ENCODE data around the gene PHF10.

PHF10 gene

DNA sequence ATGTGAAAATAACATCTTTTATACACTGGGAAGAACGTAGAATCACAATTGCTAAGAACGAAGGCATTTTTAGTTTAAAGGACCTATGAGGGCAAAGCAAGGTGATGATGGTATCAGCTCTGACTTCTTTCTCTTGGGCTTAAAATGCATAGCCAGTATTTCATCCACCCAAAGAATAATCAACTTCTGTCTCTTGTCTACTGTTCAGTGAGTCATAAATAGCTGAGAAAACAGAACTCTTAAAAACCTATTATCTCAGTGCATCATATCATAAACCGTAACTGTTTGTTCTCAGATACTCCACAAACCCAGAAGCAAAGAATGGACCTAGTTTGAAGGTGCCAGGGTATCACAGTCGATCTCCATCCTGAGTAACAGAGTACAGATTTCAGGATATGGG lies 5.2 kb downstream of the PHF10 start:
- peaks cover 5 to 71% of the 10 kb centered on the region in 2 donors for H3K36me3 ChIP-seq (replicated peaks in 1 of 2; ENCODE audit: control insufficient read depth in 2 of 2, insufficient read depth in 2 of 2, low read length in 2 of 2)
- H3K4me1 ChIP-seq (ENCODE audit: control insufficient read depth in 2 of 2, insufficient read depth in 1 of 2, low read depth in 1 of 2, low read length in 2 of 2): peaks cover 5 to 7% of the 10 kb centered on the region in 2 donors
- H3K27ac ChIP-seq (replicated peaks; ENCODE audit: low read length): no peak overlapping the region
- H4K8ac ChIP-seq (ENCODE audit: low read depth, low read length): no peak overlapping the region
- no peak overlapping the region for H3K18ac ChIP-seq (ENCODE audit: low read length)
- no peak overlapping the region for H2AFZ ChIP-seq (ENCODE audit: low read length)
- H3K9me3 ChIP-seq (replicated peaks in 1 of 2; ENCODE audit: control insufficient read depth in 2 of 2, insufficient read depth in 1 of 2, low read depth in 1 of 2, low read length in 2 of 2): no peaks in the 10 kb centered on the region
- no peak for DNase-seq (ENCODE audit: low spot score)
- H3K79me1 ChIP-seq (ENCODE audit: low read depth, low read length): peaks cover 7% of the 10 kb centered on the region
- no peak overlapping the region for H4K91ac ChIP-seq (ENCODE audit: low read depth, low read length, poor library complexity)
- no peak overlapping the region for H3K23ac ChIP-seq (ENCODE audit: low read depth, low read length, poor library complexity)
- no peak overlapping the region for H2BK15ac ChIP-seq (ENCODE audit: low read length)
- no peak overlapping the region for H2BK12ac ChIP-seq (ENCODE audit: low read length)
- H2AK5ac ChIP-seq (ENCODE audit: low read depth, low read length): no peak overlapping the region
- no peak overlapping the region for H3K9ac ChIP-seq (ENCODE audit: low read depth, low read length, poor library complexity)
- no peak overlapping the region for H2BK5ac ChIP-seq (ENCODE audit: low read length)
- H3K4me3 ChIP-seq (ENCODE audit: low read length in 2 of 2): no peak overlapping the region
- no peak overlapping the region for H2BK120ac ChIP-seq (ENCODE audit: low read depth, low read length)
- no peak overlapping the region for H3K4me2 ChIP-seq (ENCODE audit: insufficient read depth, low read length, poor library complexity, severe bottlenecking)
- H3K27me3 ChIP-seq (ENCODE audit: control insufficient read depth in 3 of 3, insufficient read depth in 3 of 3, low read depth in 1 of 3, low read length in 3 of 3): peaks cover 0 to 2% (median 0%) of the 10 kb centered on the region in 3 experiments
- H3K14ac ChIP-seq (ENCODE audit: low read length): no peak overlapping the region
- no CpG with 5 or more reads among the region's 4 CpGs for WGBS, 2 donors (ENCODE audit: extremely low coverage in 2 of 2, insufficient read length in 2 of 2, insufficient replicate concordance in 1 of 2)
- H3K4ac ChIP-seq (ENCODE audit: low read length): no peak overlapping the region

DNA sequence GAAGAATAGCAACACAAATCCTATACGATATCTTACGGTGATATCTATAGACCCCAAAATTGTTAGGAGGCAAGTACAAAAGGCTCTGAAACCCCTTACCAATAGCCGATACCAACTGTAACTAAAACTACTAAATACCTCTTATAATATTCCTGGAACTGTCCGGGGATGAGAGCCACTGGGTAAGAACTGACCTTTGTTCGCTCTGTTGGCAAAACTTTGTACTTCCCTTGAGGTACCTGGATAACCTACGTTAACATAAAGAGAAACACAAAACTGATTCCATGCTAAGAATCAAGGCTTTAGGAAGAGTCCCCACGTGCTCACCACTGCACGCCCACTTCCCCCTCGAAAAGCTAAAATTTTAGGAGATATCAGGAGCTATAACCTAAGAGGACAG lies 9.7 kb downstream of the PHF10 start:
- H3K9me3 ChIP-seq (replicated peaks in 1 of 2; ENCODE audit: control insufficient read depth in 2 of 2, insufficient read depth in 1 of 2, low read depth in 1 of 2, low read length in 2 of 2): no peaks in the 10 kb centered on the region
- no peak overlapping the region for H2BK5ac ChIP-seq (ENCODE audit: low read length)
- H3K27ac ChIP-seq (replicated peaks; ENCODE audit: low read length): no peak overlapping the region
- peaks cover 12 to 97% of the 10 kb centered on the region in 2 donors for H3K36me3 ChIP-seq (replicated peaks in 1 of 2; ENCODE audit: control insufficient read depth in 2 of 2, insufficient read depth in 2 of 2, low read length in 2 of 2)
- no CpG with 5 or more reads among the region's 9 CpGs for WGBS, 2 donors (ENCODE audit: extremely low coverage in 2 of 2, insufficient read length in 2 of 2, insufficient replicate concordance in 1 of 2)
- no peak overlapping the region for H2AFZ ChIP-seq (ENCODE audit: low read length)
- no peak overlapping the region for H3K18ac ChIP-seq (ENCODE audit: low read length)
- no peaks in the 10 kb centered on the region for H3K27me3 ChIP-seq (ENCODE audit: control insufficient read depth in 3 of 3, insufficient read depth in 3 of 3, low read depth in 1 of 3, low read length in 3 of 3)
- no peak overlapping the region for H3K14ac ChIP-seq (ENCODE audit: low read length)
- no peak overlapping the region for H2BK120ac ChIP-seq (ENCODE audit: low read depth, low read length)
- no peak overlapping the region for H2BK15ac ChIP-seq (ENCODE audit: low read length)
- H2BK12ac ChIP-seq (ENCODE audit: low read length): no peak overlapping the region
- DNase-seq (ENCODE audit: low spot score): no peak
- no peak overlapping the region for H3K9ac ChIP-seq (ENCODE audit: low read depth, low read length, poor library complexity)
- no peak overlapping the region for H3K4ac ChIP-seq (ENCODE audit: low read length)
- no peak overlapping the region for H3K23ac ChIP-seq (ENCODE audit: low read depth, low read length, poor library complexity)
- no peak overlapping the region for H3K4me2 ChIP-seq (ENCODE audit: insufficient read depth, low read length, poor library complexity, severe bottlenecking)
- peaks cover 4% of the 10 kb centered on the region for H3K79me1 ChIP-seq (ENCODE audit: low read depth, low read length)
- H3K4me3 ChIP-seq (ENCODE audit: low read length in 2 of 2): no peak overlapping the region
- no peak overlapping the region for H4K8ac ChIP-seq (ENCODE audit: low read depth, low read length)
- H2AK5ac ChIP-seq (ENCODE audit: low read depth, low read length): no peak overlapping the region
- no peaks in the 10 kb centered on the region for H3K4me1 ChIP-seq (ENCODE audit: control insufficient read depth in 2 of 2, insufficient read depth in 1 of 2, low read depth in 1 of 2, low read length in 2 of 2)
- H4K91ac ChIP-seq (ENCODE audit: low read depth, low read length, poor library complexity): no peak overlapping the region

DNA sequence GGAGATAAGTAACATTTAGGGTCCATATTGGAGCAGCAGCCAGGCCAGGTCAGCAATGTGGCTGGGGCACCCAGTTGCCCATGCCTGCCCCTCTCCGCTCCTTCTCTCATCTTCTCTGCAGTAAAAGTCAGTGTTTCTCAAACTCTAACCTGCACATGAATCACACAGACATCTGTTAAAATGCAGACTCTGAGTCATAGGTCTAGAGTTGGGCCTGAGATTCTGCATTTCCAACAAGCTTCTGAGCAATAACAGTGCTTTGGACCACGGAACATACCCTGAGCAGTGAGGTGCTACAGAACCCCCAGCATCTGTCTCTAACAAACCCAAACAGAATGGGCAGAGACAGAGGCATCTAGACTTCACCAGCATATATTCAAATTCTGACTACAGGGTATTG lies 10.1 kb downstream of the PHF10 start:
- Histone ChIP-seq H3K9me3 (replicated peaks in 1 of 2; ENCODE audit: control insufficient read depth in 2 of 2, insufficient read depth in 1 of 2, low read depth in 1 of 2, low read length in 2 of 2) (no peaks in the 10 kb centered on the region), H3K36me3 (replicated peaks in 1 of 2; ENCODE audit: control insufficient read depth in 2 of 2, insufficient read depth in 2 of 2, low read length in 2 of 2) (peaks cover 12 to 97% of the 10 kb centered on the region in 2 donors), H3K4me1 (ENCODE audit: control insufficient read depth in 2 of 2, insufficient read depth in 1 of 2, low read depth in 1 of 2, low read length in 2 of 2) (no peaks in the 10 kb centered on the region), H4K8ac (ENCODE audit: low read depth, low read length) (no peak overlapping the region), H3K27me3 (ENCODE audit: control insufficient read depth in 3 of 3, insufficient read depth in 3 of 3, low read depth in 1 of 3, low read length in 3 of 3) (no peaks in the 10 kb centered on the region), H3K18ac (ENCODE audit: low read length) (no peak overlapping the region), H3K23ac (ENCODE audit: low read depth, low read length, poor library complexity) (no peak overlapping the region), H4K91ac (ENCODE audit: low read depth, low read length, poor library complexity) (no peak overlapping the region), H3K4ac (ENCODE audit: low read length) (no peak overlapping the region), H3K79me1 (ENCODE audit: low read depth, low read length) (peaks cover 4% of the 10 kb centered on the region), H2AK5ac (ENCODE audit: low read depth, low read length) (no peak overlapping the region), H2BK120ac (ENCODE audit: low read depth, low read length) (no peak overlapping the region), H3K14ac (ENCODE audit: low read length) (no peak overlapping the region), H2BK15ac (ENCODE audit: low read length) (no peak overlapping the region), H3K27ac (replicated peaks; ENCODE audit: low read length) (no peak overlapping the region), H3K9ac (ENCODE audit: low read depth, low read length, poor library complexity) (no peak overlapping the region), H3K4me3 (ENCODE audit: low read length in 2 of 2) (no peak overlapping the region), H3K4me2 (ENCODE audit: insufficient read depth, low read length, poor library complexity, severe bottlenecking) (no peak overlapping the region), H2BK12ac (ENCODE audit: low read length) (no peak overlapping the region), H2AFZ (ENCODE audit: low read length) (no peak overlapping the region), H2BK5ac (ENCODE audit: low read length) (no peak overlapping the region)
- WGBS, 2 donors (ENCODE audit: extremely low coverage in 2 of 2, insufficient read length in 2 of 2, insufficient replicate concordance in 1 of 2): no CpG with 5 or more reads among the region's 2 CpGs
- DNase-seq (ENCODE audit: low spot score): no peak

DNA sequence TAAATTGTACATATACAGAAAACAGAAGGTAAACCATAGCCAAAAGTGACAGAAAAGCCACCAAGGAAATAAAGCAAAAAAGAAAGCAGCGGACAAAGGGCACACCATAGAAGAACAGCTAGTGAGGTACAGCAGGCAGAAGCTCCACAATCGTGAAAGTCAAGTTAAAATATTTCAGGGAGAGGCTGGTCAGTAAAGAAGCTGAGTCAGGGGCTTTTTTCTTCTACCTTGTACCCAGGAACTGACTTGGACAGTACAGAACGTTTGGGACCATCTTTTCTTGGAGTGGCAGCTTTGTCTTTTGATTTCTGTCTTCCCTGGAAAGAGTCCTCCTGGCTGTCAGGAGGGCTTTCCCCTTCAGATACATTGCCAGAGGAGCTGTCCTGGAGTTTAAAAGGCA lies 14.3 kb downstream of the PHF10 start:
- Histone ChIP-seq H3K4me1 (ENCODE audit: control insufficient read depth in 2 of 2, insufficient read depth in 1 of 2, low read depth in 1 of 2, low read length in 2 of 2) (no peaks in the 10 kb centered on the region), H4K8ac (ENCODE audit: low read depth, low read length) (no peak overlapping the region), H3K9ac (ENCODE audit: low read depth, low read length, poor library complexity) (no peak overlapping the region), H2AFZ (ENCODE audit: low read length) (no peak overlapping the region), H3K9me3 (replicated peaks in 1 of 2; ENCODE audit: control insufficient read depth in 2 of 2, insufficient read depth in 1 of 2, low read depth in 1 of 2, low read length in 2 of 2) (no peaks in the 10 kb centered on the region), H3K18ac (ENCODE audit: low read length) (no peak overlapping the region), H4K91ac (ENCODE audit: low read depth, low read length, poor library complexity) (no peak overlapping the region), H3K4ac (ENCODE audit: low read length) (no peak overlapping the region), H3K36me3 (replicated peaks in 1 of 2; ENCODE audit: control insufficient read depth in 2 of 2, insufficient read depth in 2 of 2, low read length in 2 of 2) (peaks cover 8 to 97% of the 10 kb centered on the region in 2 donors), H2BK120ac (ENCODE audit: low read depth, low read length) (no peak overlapping the region), H3K79me1 (ENCODE audit: low read depth, low read length) (peaks cover 2% of the 10 kb centered on the region), H3K4me3 (ENCODE audit: low read length in 2 of 2) (no peak overlapping the region), H2BK5ac (ENCODE audit: low read length) (no peak overlapping the region), H2BK12ac (ENCODE audit: low read length) (no peak overlapping the region), H2BK15ac (ENCODE audit: low read length) (no peak overlapping the region), H2AK5ac (ENCODE audit: low read depth, low read length) (no peak overlapping the region), H3K14ac (ENCODE audit: low read length) (no peak overlapping the region), H3K27me3 (ENCODE audit: control insufficient read depth in 3 of 3, insufficient read depth in 3 of 3, low read depth in 1 of 3, low read length in 3 of 3) (no peaks in the 10 kb centered on the region), H3K27ac (replicated peaks; ENCODE audit: low read length) (no peak overlapping the region), H3K4me2 (ENCODE audit: insufficient read depth, low read length, poor library complexity, severe bottlenecking) (no peak overlapping the region), H3K23ac (ENCODE audit: low read depth, low read length, poor library complexity) (no peak overlapping the region)
- WGBS, 2 donors (ENCODE audit: extremely low coverage in 2 of 2, insufficient read length in 2 of 2, insufficient replicate concordance in 1 of 2): no CpG with 5 or more reads among the region's 3 CpGs
- DNase-seq (ENCODE audit: low spot score): no peak
